HepG2 (cell line): ENCODE results near the gene MXRA8. TPM values are rescaled to one million over a fixed set of nuclear protein-coding genes. Genes with fewer than 3 reads are reported as not detected.

Experiments used
- ASH2L ChIP-seq: fragments of 300-600, 200-600 bp; sonication (generic); IDR thresholded peaks from 2 replicates; pipeline ENCODE4 v1.7.0; 2017; ENCODE audit warnings: low read depth, mild to moderate bottlenecking, moderate library complexity, mixed read lengths, low read length; ENCODE audit not compliant: insufficient read length
- BATF2 ChIP-seq: sonication (generic); formaldehyde crosslinking; IDR thresholded peaks from 2 replicates; pipeline ENCODE4 v1.8.0; 2022; ENCODE audit warnings: mild to moderate bottlenecking, missing genetic modification reagents, moderate library complexity
- ETV5 ChIP-seq: IDR thresholded peaks from 2 replicates; pipeline ENCODE4 v1.6.1; 2018; ENCODE audit warnings: missing biosample characterization, missing genetic modification reagents, inconsistent platforms, borderline replicate concordance
- MEF2D ChIP-seq: sonication (generic); formaldehyde crosslinking; IDR thresholded peaks from 2 replicates; pipeline ENCODE4 v1.5.1; 2020; ENCODE audit warnings: mild to moderate bottlenecking, missing genetic modification reagents
- PHF20 ChIP-seq: sonication (generic); formaldehyde crosslinking; IDR thresholded peaks from 2 replicates; pipeline ENCODE4 v1.5.0; 2020; ENCODE audit warnings: mild to moderate bottlenecking, missing genetic modification reagents
- RELA ChIP-seq: sonication (generic); formaldehyde crosslinking; IDR thresholded peaks from 2 replicates; pipeline ENCODE4 v1.4.0; 2020; ENCODE audit warnings: missing genetic modification reagents
- SETDB1 ChIP-seq: sonication (generic); formaldehyde crosslinking; IDR thresholded peaks from 2 replicates; pipeline ENCODE4 v1.5.1; 2020; ENCODE audit warnings: missing genetic modification reagents, mild to moderate bottlenecking, borderline replicate concordance
- SMAD1 ChIP-seq: sonication (generic); formaldehyde crosslinking; IDR thresholded peaks from 2 replicates; pipeline ENCODE4 v1.4.0; 2020; ENCODE audit warnings: missing genetic modification reagents, low read depth, mild to moderate bottlenecking, borderline replicate concordance
- THAP11 ChIP-seq: IDR thresholded peaks from 2 replicates; pipeline ENCODE4 v1.6.1; 2016; ENCODE audit warnings: missing biosample characterization, missing genetic modification reagents
- ZFP36L1 ChIP-seq: sonication (generic); formaldehyde crosslinking; IDR thresholded peaks from 2 replicates; pipeline ENCODE4 v1.8.0; 2022; ENCODE audit warnings: mild to moderate bottlenecking, missing genetic modification reagents, moderate library complexity
- ZNF142 ChIP-seq: sonication (generic); formaldehyde crosslinking; IDR thresholded peaks from 2 replicates; pipeline ENCODE4 v1.4.0; 2020; ENCODE audit warnings: missing genetic modification reagents
- ZNF180 ChIP-seq: sonication (generic); formaldehyde crosslinking; IDR thresholded peaks from 2 replicates; pipeline ENCODE4 v1.4.0; 2020; ENCODE audit warnings: low read depth, missing genetic modification reagents, borderline replicate concordance
- ZNF281 ChIP-seq: sonication (generic); formaldehyde crosslinking; IDR thresholded peaks from 2 replicates; pipeline ENCODE4 v1.4.0; 2020; ENCODE audit warnings: missing genetic modification reagents, borderline replicate concordance
- ZNF598 ChIP-seq: sonication (generic); formaldehyde crosslinking; IDR thresholded peaks from 2 replicates; pipeline ENCODE4 v1.5.1; 2020; ENCODE audit warnings: mild to moderate bottlenecking, missing genetic modification reagents, borderline replicate concordance
- ZNF747 ChIP-seq: sonication (generic); formaldehyde crosslinking; IDR thresholded peaks from 2 replicates; pipeline ENCODE4 v1.8.1; 2023; ENCODE audit warnings: missing genetic modification reagents, mild to moderate bottlenecking, borderline replicate concordance
- ZNF788 ChIP-seq: sonication (generic); formaldehyde crosslinking; IDR thresholded peaks from 2 replicates; pipeline ENCODE4 v1.5.0; 2020; ENCODE audit warnings: mild to moderate bottlenecking, missing genetic modification reagents, borderline replicate concordance
- polyA plus RNA-seq, 8 experiments: library from polyadenylated mRNA; depleted of rRNA in 3 of 8; stranded (reverse) in 7 of 8; unstranded in 1 of 8; fragments of >200 nt; fragmentation: Illumina TruSeq in 4 of 8; extraction: Trizol in 4 of 8; gene quantifications; 2 replicates each; pipeline versions ENCODE4 v1.2.1 to v1.2.3, GENCODE V29; 2011 to 2016; ENCODE audit warnings: low read depth in 4 of 8, missing spikeins in 1 of 8, mixed read lengths in 1 of 8; ENCODE audit not compliant: insufficient read depth in 1 of 8
- total RNA-seq, 5 experiments: library from RNA; depleted of rRNA; stranded (reverse); fragments of >200 nt; fragmentation: Illumina TruSeq; extraction: Trizol; gene quantifications; 2 replicates each; pipeline ENCODE4 v1.2.3, GENCODE V29; 2016; ENCODE audit warnings: low read depth in 1 of 5

Gene MXRA8
- total and polyA plus RNA-seq, 2 of the 13 experiments (the other 11 are each of a cell fraction or from before 2014, with no cell fraction given): 19.8 to 44.8 TPM

GRCh38 chr1:1308756-1309250 is 49.6 kb downstream of the MXRA8 start (continued):
- TF ChIP-seq ZNF281 (CRISPR knock-in tag): no peak
- TF ChIP-seq ZNF747 (CRISPR knock-in tag): no peak
- TF ChIP-seq RELA: no peak
- no peak for TF ChIP-seq BATF2 (CRISPR knock-in tag)
- no peak for TF ChIP-seq ZNF788 (CRISPR knock-in tag)
- TF ChIP-seq PHF20 (CRISPR knock-in tag): no peak
- TF ChIP-seq SMAD1 (CRISPR knock-in tag): no peak
- no peak for TF ChIP-seq ZNF180 (CRISPR knock-in tag)
- TF ChIP-seq SETDB1 (CRISPR knock-in tag): no peak
- TF ChIP-seq ZNF142 (CRISPR knock-in tag): peak; percentile 85; the same call in 1 of the 2 replicates
- no peak for TF ChIP-seq ZNF598 (CRISPR knock-in tag)
- TF ChIP-seq MEF2D (CRISPR knock-in tag): no peak
- no peak for TF ChIP-seq ETV5
- TF ChIP-seq ASH2L: peak; percentile 15
- TF ChIP-seq THAP11 (CRISPR knock-in tag): no peak
- no peak for TF ChIP-seq ZFP36L1
